GM19467 (cell line): Measurements from ENCODE around the gene ATP1A4.
"Not testable (repeated sequence)": the region's sequence is repeated elsewhere in the genome, so short reads cannot be mapped to it uniquely, and the experiment has no call there.

Experiments
- ATAC-seq: cut with Tn5 transposase; IDR thresholded peaks from one replicate; pipeline ENCODE4 v1.9.1; 2021; ENCODE audit warnings: mild to moderate bottlenecking, moderate library complexity; ENCODE audit not compliant: unreplicated experiment

Gene ATP1A4

GRCh38 chr1:160122978-160123495 is 28.4 kb upstream of the ATP1A4 start:
- no peak for ATAC-seq

GRCh38 chr1:160123726-160124125 is 27.7 kb upstream of the ATP1A4 start:
- no peak for ATAC-seq

GRCh38 chr1:160124705-160125478 is 26.5 kb upstream of the ATP1A4 start:
- ATAC-seq: no peak

- no peak for ATAC-seq
Observed at GRCh38 chr1:160125746-160126145, 25.7 kb upstream of the ATP1A4 start.

GRCh38 chr1:160126342-160126741 is 25.1 kb upstream of the ATP1A4 start:
- ATAC-seq: not testable (repeated sequence)

- ATAC-seq: no peak
Observed at GRCh38 chr1:160127381-160127780, 24.0 kb upstream of the ATP1A4 start.

- no peak for ATAC-seq
Observed at GRCh38 chr1:160127865-160128523, 23.4 kb upstream of the ATP1A4 start.

- no peak for ATAC-seq
Observed at GRCh38 chr1:160128636-160129035, 22.8 kb upstream of the ATP1A4 start.

GRCh38 chr1:160129046-160129445 is 22.4 kb upstream of the ATP1A4 start:
- ATAC-seq: no peak

- no peak for ATAC-seq
Observed at GRCh38 chr1:160129558-160129957, 21.8 kb upstream of the ATP1A4 start.

GRCh38 chr1:160129966-160130365 is 21.4 kb upstream of the ATP1A4 start:
- no peak for ATAC-seq

- no peak for ATAC-seq
Observed at GRCh38 chr1:160130486-160130885, 20.9 kb upstream of the ATP1A4 start.

GRCh38 chr1:160130939-160131338 is 20.5 kb upstream of the ATP1A4 start:
- no peak for ATAC-seq

GRCh38 chr1:160131803-160132565 is 19.4 kb upstream of the ATP1A4 start:
- ATAC-seq: no peak

GRCh38 chr1:160133990-160134770 is 17.2 kb upstream of the ATP1A4 start:
- no peak for ATAC-seq

- no peak for ATAC-seq
Observed at GRCh38 chr1:160134791-160135572, 16.4 kb upstream of the ATP1A4 start.

- ATAC-seq: no peak
Observed at GRCh38 chr1:160136121-160136925, 15.1 kb upstream of the ATP1A4 start.

GRCh38 chr1:160136926-160137200 is 14.5 kb upstream of the ATP1A4 start:
- no peak for ATAC-seq

- ATAC-seq: no peak
Observed at GRCh38 chr1:160137216-160137862, 14.1 kb upstream of the ATP1A4 start.
